Activated T-cell treated with anti-CD3 and anti-CD28 coated beads, Interleukin-2, amount 50 U/mL, for 72 hours (primary cell): ENCODE measurements around the gene CRB2. TPM values are rescaled to one million over a fixed set of nuclear protein-coding genes. Genes with fewer than 3 reads are reported as not detected.

Source experiments
- ATAC-seq, 2 donors: fragments of 150-1000 bp; cut with Tn5 transposase; replicated peaks in 1 of 2; 2 replicates each; pipeline ENCODE4 v1.10.0; 2021; ENCODE audit warnings: moderate library complexity in 2 of 2, mild to moderate bottlenecking in 1 of 2
- DNase-seq, 2 donors: peaks; one replicate each; pipeline ENCODE4 v3.0.0; 2021 to 2022; ENCODE audit warnings: mixed read lengths in 1 of 2
- H3K27ac Mint-ChIP-seq: one replicate; pipeline ENCODE4 v1.8.0; 2022; ENCODE audit warnings: mild to moderate bottlenecking, moderate library complexity, mixed read lengths
- H3K27me3 Mint-ChIP-seq: one replicate; pipeline ENCODE4 v1.8.0; 2022; ENCODE audit warnings: low read depth, mixed read lengths
- H3K36me3 Mint-ChIP-seq, 2 donors: one replicate each; pipeline ENCODE4 v1.8.0; 2022; ENCODE audit warnings: mixed read lengths in 2 of 2, mild to moderate bottlenecking in 1 of 2; ENCODE audit not compliant: insufficient read depth in 2 of 2
- H3K4me1 Mint-ChIP-seq: one replicate; pipeline ENCODE4 v1.8.0; 2022; ENCODE audit warnings: low read depth, mixed read lengths
- H3K4me3 Mint-ChIP-seq, 2 donors: one replicate each; pipeline ENCODE4 v1.8.0; 2022; ENCODE audit warnings: mild to moderate bottlenecking in 2 of 2, mixed read lengths in 2 of 2, moderate library complexity in 2 of 2
- H3K9me3 Mint-ChIP-seq, 2 donors: one replicate each; pipeline ENCODE4 v1.8.0; 2022; ENCODE audit warnings: mixed read lengths in 2 of 2
- total RNA-seq, 2 donors: library from RNA; stranded (reverse); gene quantifications; one replicate each; pipeline ENCODE4 v1.2.3, GENCODE V29; 2022

CRB2 gene
- total RNA-seq, 2 donors from 2014 or later: not detected

DNA sequence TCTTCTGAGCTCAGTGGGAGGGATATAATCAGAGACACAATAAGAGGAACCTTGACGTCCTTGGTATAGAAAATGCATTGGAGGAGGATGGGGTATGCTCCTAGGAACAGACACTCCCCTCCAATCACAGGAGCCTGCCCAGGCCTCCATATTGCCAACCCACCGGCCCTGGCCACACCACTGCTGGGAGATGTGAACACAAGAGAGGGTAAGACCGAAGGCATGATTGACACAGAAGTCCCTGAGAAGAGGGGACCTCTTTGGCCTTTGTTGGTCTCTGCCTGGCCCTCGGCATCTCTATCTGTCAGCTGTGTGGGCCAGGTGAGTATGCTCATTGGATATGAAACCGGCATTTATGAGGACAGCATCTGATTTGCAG lies 62.0 kb downstream of the CRB2 start:
- ATAC-seq (no peak), DNase-seq (no peak)
- H3K27ac Mint-ChIP-seq: no peak overlapping the region
- no peaks in the 10 kb centered on the region for H3K9me3 Mint-ChIP-seq
- no peak overlapping the region for H3K4me3 Mint-ChIP-seq
- no peaks in the 10 kb centered on the region for H3K27me3 Mint-ChIP-seq
- no peaks in the 10 kb centered on the region for H3K36me3 Mint-ChIP-seq
- H3K4me1 Mint-ChIP-seq: no peaks in the 10 kb centered on the region

DNA sequence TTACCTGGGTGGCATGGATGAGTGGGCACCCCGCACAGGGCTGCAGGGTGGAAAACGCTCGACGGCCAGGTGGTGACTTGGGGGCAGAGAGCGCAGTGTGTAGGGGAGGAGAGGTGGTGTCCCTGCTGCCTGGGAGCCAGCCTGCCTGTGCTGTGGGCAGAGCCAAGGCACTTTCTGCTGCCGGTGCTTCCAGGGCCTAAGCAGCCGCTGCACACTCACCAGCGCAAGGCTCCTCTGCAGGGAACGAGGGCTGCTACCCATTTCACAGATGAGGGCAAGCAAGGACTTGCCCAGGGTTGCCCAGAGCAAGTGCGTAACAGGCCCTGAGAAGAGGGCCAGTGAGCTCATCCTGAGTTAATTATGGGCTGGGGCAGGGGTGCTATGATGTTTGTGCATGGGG lies 62.5 kb downstream of the CRB2 start:
- H3K27ac Mint-ChIP-seq: no peak overlapping the region
- no peaks in the 10 kb centered on the region for H3K4me1 Mint-ChIP-seq
- no peaks in the 10 kb centered on the region for H3K27me3 Mint-ChIP-seq
- H3K9me3 Mint-ChIP-seq: no peaks in the 10 kb centered on the region
- ATAC-seq (no peak), DNase-seq (no peak)
- H3K4me3 Mint-ChIP-seq: no peak overlapping the region
- H3K36me3 Mint-ChIP-seq: no peaks in the 10 kb centered on the region

DNA sequence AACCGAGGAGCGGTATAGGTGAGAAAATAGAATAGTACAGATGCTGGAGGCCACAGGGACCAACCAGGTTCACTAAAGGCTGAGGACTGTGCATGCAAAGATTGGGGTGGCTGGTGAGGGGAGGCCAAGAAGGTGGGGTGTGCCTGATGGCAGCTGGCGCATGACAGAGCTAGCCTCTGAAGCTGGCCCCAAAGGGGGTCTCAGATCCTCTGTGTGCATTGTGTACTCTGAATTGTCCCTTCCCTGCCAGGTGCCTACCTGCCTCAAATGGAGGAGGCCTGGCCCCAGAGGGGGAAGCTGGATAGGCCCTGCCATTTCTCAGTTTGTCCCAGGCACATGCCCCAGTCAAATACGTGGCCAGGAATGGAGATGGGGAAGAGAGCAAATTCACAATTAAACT lies 63.1 kb downstream of the CRB2 start:
- Mint-ChIP-seq H3K36me3 (no peaks in the 10 kb centered on the region), H3K27me3 (no peaks in the 10 kb centered on the region), H3K4me1 (no peaks in the 10 kb centered on the region), H3K27ac (no peak overlapping the region), H3K4me3 (no peak overlapping the region), H3K9me3 (no peaks in the 10 kb centered on the region)
- ATAC-seq (no peak), DNase-seq (no peak)

DNA sequence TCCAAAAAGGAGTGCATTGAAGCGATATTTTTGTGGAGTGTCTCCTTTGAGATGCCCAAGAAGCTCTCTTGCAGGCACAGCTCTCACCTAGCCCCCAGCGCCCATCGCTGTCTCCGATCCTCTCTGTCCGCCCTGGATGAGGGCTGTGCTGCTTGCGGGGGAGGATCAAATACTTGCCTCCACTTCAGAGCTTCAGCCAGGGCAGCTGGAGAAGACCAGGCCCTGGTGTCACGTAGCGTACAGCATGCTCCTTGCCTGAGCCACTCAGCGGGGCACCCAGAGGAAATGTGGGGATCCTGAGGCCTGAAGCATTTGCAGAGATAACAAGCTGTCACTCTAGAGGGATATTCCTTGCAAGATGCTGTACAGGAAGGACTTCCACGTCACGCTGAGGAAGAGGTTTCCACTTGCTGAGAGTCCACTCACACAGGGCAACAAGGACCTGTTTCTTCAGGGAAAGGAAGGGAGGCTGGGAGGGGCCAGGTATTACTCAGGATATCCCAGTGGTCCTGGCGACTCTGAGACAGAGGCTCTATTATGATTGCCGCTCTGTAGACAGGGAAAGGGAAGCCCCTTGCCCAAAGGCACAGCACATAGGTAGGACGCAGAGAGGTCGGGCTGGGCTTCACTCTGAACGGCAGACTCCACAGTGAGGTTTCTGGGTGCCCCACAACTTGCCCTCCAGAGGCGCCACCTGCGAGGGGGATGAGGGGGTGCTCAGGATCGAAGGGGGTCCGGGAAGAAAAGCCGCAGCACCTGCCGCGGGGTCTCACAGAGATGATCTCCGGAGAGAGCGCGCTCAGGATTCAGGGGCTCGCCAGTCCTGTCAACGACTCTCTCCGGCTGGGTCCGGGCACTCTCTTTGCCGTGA lies 64.0 kb downstream of the CRB2 start:
- no peak overlapping the region for H3K27ac Mint-ChIP-seq
- no peak for DNase-seq
- no peak overlapping the region for H3K4me3 Mint-ChIP-seq

DNA sequence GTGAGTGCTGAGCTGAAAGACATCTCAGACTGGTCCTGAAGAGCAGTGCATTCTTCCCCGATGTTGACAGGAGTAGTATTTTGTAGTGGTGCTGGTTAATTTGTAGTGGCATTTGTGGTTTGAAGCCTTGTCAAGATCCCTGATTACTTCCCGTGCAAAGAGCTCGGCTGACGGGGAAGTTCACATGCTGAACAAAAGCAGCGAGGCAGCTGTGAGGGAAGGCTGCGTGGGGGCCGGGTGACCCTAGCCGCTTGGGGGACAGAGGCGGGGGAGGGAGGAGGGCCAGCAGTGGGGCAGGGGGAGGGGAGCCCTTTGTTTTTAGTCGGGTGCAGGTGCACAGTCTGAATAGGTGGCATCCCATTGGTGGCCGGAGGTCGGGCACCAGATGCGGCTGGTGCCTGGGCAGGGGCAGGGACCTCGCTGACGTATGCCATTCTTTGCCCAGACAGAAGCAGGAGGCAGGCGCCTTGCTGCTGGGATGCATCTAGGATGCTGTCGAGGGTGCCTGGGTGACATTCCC lies 64.7 kb downstream of the CRB2 start:
- DNase-seq: no peak
- no peak for ATAC-seq
- H3K27ac Mint-ChIP-seq: no peak overlapping the region

More for the DNA sequence above, 64.0 kb downstream of the CRB2 start:
- ATAC-seq: no peak
- H3K9me3 Mint-ChIP-seq: no peaks in the 10 kb centered on the region
- no peaks in the 10 kb centered on the region for H3K27me3 Mint-ChIP-seq
- H3K36me3 Mint-ChIP-seq: no peaks in the 10 kb centered on the region
- no peaks in the 10 kb centered on the region for H3K4me1 Mint-ChIP-seq

DNA sequence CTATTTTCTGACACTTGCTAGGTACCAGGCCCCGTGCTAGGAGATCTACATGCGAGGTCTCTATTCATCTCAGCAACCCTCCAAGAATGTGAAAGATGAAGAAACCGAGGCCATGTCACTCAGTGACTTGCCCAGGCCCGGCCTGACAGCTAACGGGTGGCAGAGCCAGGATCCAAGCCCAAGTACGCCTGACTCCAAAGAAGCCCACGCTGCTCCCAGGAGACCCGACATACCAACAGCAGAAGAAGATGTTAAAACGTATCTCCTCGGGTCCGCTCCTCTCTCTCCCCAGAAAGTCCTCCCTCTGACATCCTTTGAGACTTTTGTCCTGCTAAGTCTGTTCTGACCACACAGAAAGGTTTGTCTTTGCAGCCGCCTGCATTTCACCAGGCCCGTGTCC lies 65.2 kb downstream of the CRB2 start:
- no peaks in the 10 kb centered on the region for H3K27me3 Mint-ChIP-seq
- H3K9me3 Mint-ChIP-seq: no peaks in the 10 kb centered on the region
- H3K4me1 Mint-ChIP-seq: peaks cover 2% of the 10 kb centered on the region
- no peaks in the 10 kb centered on the region for H3K36me3 Mint-ChIP-seq
- H3K4me3 Mint-ChIP-seq: no peak overlapping the region
- ATAC-seq (no peak), DNase-seq (no peak)
- no peak overlapping the region for H3K27ac Mint-ChIP-seq

More for the DNA sequence above, 64.7 kb downstream of the CRB2 start:
- Mint-ChIP-seq H3K4me1 (no peaks in the 10 kb centered on the region), H3K27me3 (no peaks in the 10 kb centered on the region), H3K4me3 (no peak overlapping the region), H3K36me3 (no peaks in the 10 kb centered on the region), H3K9me3 (no peaks in the 10 kb centered on the region)

DNA sequence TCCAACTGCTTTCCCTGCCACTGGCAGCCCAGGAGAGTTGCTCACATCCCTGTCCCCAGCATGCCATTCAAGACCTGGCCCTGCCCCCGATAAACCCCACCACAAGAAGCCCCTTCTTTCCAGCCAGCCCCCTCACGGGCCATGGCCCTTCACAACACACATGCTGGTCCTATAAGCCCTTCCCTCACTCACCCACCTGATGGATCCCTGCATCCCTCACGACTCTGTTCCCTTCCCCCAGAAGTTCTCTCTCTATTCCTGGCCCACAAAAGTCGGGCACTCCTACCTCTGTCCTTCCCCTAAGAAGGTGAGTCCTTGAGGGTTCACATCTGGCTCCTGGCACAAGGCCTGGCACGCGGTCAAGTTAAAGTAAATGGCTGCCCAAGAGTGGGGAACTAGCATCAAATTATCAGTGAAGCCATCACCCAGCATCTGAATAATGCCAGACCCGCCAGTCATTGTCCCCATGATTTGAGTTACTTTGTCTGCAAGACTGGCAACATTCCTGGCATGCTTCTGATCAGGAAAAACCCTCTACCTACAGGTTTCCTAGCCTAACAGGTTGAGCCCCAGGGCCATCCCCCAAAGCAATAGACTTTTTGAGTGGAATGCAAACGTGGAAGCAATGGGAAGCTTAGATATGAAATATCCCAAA lies 65.9 kb downstream of the CRB2 start:
- no peak overlapping the region for H3K4me3 Mint-ChIP-seq
- H3K27me3 Mint-ChIP-seq: no peaks in the 10 kb centered on the region
- no peaks in the 10 kb centered on the region for H3K9me3 Mint-ChIP-seq
- ATAC-seq (no peak), DNase-seq (no peak)
- peaks cover 4% of the 10 kb centered on the region for H3K4me1 Mint-ChIP-seq
- no peak overlapping the region for H3K27ac Mint-ChIP-seq
- no peaks in the 10 kb centered on the region for H3K36me3 Mint-ChIP-seq

DNA sequence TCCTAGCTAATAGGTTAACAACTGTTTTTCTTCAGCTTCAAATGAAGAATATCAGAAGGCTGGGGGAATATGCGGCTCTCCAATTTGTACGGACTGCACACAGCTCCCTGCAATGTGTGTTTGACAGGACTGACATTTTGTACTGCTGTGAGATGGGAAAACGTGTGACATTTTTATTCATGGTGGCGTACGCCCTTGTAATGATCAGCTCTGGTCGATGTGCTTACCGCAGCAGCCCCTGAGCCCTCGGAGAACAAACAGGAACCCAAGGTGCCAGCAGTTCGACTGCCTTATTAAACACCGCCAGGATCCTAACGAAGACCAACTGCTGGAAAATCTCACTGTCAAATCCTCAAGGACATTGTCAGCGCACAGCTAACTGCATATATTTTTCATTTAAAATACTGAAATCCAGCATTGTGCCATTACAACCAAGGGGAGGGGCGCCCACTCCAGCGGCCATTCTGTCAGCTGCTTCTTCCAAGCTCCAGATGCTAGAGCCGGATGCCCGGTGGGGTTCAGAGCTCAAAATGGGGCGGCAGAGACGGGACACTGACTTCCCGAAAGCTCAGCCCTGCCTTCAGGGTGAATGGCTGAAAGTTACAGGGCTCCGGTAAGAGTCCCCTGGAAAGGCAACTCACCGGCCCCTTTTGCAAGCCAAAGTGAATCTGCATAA lies 66.8 kb downstream of the CRB2 start:
- ATAC-seq (no peak), DNase-seq (no peak)
- no peaks in the 10 kb centered on the region for H3K27me3 Mint-ChIP-seq
- H3K36me3 Mint-ChIP-seq: no peaks in the 10 kb centered on the region
- no peak overlapping the region for H3K27ac Mint-ChIP-seq
- no peak overlapping the region for H3K4me3 Mint-ChIP-seq
- no peaks in the 10 kb centered on the region for H3K9me3 Mint-ChIP-seq
- peaks cover 4% of the 10 kb centered on the region for H3K4me1 Mint-ChIP-seq

DNA sequence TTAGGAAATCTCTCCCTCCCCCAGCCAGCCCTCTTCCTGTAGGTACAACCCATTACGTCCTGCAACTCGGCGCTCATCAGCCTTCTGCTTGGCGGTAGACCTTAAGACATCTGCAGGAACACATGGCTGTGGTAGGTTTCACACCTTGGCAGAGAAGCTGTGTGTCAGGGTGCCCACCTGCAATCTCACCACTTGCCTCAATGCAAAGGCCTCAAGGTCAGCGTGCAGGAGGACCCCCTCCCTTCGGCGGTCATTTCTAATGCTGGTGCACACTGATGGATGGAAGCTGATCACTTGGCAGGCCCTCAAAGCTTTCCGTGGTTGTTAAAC lies 67.3 kb downstream of the CRB2 start:
- H3K36me3 Mint-ChIP-seq: no peaks in the 10 kb centered on the region
- no peaks in the 10 kb centered on the region for H3K27me3 Mint-ChIP-seq
- H3K4me1 Mint-ChIP-seq: peaks cover 4% of the 10 kb centered on the region
- H3K4me3 Mint-ChIP-seq: no peak overlapping the region
- DNase-seq (no peak), ATAC-seq (no peak)
- no peak overlapping the region for H3K27ac Mint-ChIP-seq
- H3K9me3 Mint-ChIP-seq: no peaks in the 10 kb centered on the region

DNA sequence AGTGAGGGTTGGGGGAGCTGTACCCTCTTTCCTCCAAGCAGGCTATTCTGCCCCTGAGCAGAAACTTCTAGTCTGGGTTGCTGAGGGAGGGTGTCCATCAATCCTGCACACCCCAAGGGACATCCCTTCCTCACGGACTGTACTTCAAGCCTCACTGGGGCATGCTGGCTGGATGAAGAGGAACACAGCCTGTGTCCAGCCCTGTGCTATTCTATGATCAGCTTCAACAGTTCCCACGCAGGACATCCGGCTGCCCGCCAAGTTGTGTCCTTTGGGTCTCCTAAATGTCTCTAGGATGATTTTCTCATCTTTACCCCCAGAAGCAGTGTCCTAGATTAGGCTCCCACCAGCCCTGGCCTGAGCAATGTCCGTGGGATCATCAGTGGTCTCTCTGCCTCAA lies 68.1 kb downstream of the CRB2 start:
- Mint-ChIP-seq H3K9me3 (no peaks in the 10 kb centered on the region), H3K36me3 (no peaks in the 10 kb centered on the region), H3K4me3 (no peak overlapping the region), H3K4me1 (peaks cover 4% of the 10 kb centered on the region), H3K27me3 (no peaks in the 10 kb centered on the region), H3K27ac (no peak overlapping the region)
- DNase-seq (no peak), ATAC-seq (no peak)

GRCh38 chr9:123424552-123425225 lies 68.7 kb downstream of the CRB2 start:
- Mint-ChIP-seq H3K27me3 (no peaks in the 10 kb centered on the region), H3K4me3 (no peak overlapping the region), H3K36me3 (no peaks in the 10 kb centered on the region), H3K27ac (no peak overlapping the region), H3K9me3 (no peaks in the 10 kb centered on the region), H3K4me1 (peaks cover 4% of the 10 kb centered on the region)
- DNase-seq (no peak), ATAC-seq (no peak)

- Mint-ChIP-seq H3K27me3 (no peaks in the 10 kb centered on the region), H3K27ac (no peak overlapping the region), H3K9me3 (peaks cover 0 to 2% of the 10 kb centered on the region in 2 donors), H3K4me3 (no peak overlapping the region), H3K4me1 (peaks cover 4% of the 10 kb centered on the region), H3K36me3 (peaks cover 0 to under 1% of the 10 kb centered on the region in 2 donors)
- ATAC-seq (no peak), DNase-seq (no peak)
Measured at GRCh38 chr9:123425261-123425821, 69.3 kb downstream of the CRB2 start.
